Upper lobe of left lung (tissue), 6 donors: ENCODE results near the gene ATP5ME. TPM values are rescaled to one million over a fixed set of nuclear protein-coding genes. Genes with fewer than 3 reads are reported as not detected.

Source experiments
- ATAC-seq, 2 donors: fragments of 200-7000 bp; cut with Tn5 transposase; one replicate each; pipeline ENCODE4 v1.9.1; 2022; ENCODE audit warnings: mild to moderate bottlenecking in 2 of 2, moderate library complexity in 2 of 2; ENCODE audit not compliant: low FRiP score in 2 of 2
- DNase-seq, 2 donors: peaks; one replicate each; pipeline ENCODE4 v3.0.0-alpha.2; 2019 to 2020
- H3K27ac ChIP-seq, 4 donors: fragments of 200-600 bp; sonication (generic); one replicate each; pipeline ENCODE4 v1.5.1; 2016 to 2019
- H3K27me3 ChIP-seq, 4 donors: fragments of 200-600 bp; sonication (generic); one replicate each; pipeline ENCODE4 v1.5.1; 2017 to 2019
- H3K36me3 ChIP-seq, 4 donors: fragments of 200-600 bp; sonication (generic); one replicate each; pipeline ENCODE4 v1.5.1; 2016 to 2019
- H3K4me1 ChIP-seq, 4 donors: fragments of 200-600 bp; sonication (generic); one replicate each; pipeline ENCODE4 v1.5.1; 2018 to 2019
- H3K4me3 ChIP-seq, 4 donors: fragments of 200-600 bp; sonication (generic); one replicate each; pipeline ENCODE4 v1.5.1; 2017 to 2019; ENCODE audit warnings: mild to moderate bottlenecking in 2 of 4, moderate library complexity in 1 of 4
- H3K9me3 ChIP-seq, 4 donors: fragments of 200-600 bp; sonication (generic); one replicate each; pipeline ENCODE4 v1.5.1; 2018 to 2019
- EP300 ChIP-seq, 4 donors: sonication (generic); formaldehyde crosslinking; IDR thresholded peaks; one replicate each; pipeline ENCODE4 v1.5.1; 2017; ENCODE audit warnings: antibody characterized with exemption in 4 of 4, control low read depth in 2 of 4
- POLR2A ChIP-seq, 4 donors: fragments of 450-650 bp; IDR thresholded peaks; one replicate each; pipeline ENCODE4 v1.5.1; 2016 to 2017; ENCODE audit warnings: antibody characterized with exemption in 4 of 4, mild to moderate bottlenecking in 2 of 4
- POLR2AphosphoS5 ChIP-seq, 2 donors: sonication (generic); formaldehyde crosslinking; IDR thresholded peaks; one replicate each; pipeline ENCODE4 v1.5.1; 2017; ENCODE audit warnings: antibody characterized with exemption in 2 of 2
- WGBS, 2 donors: methylation state at CpG; one replicate each; pipeline ENCODE4 v1.1.5; 2017 to 2018; 5-methylcytosine and 5-hydroxymethylcytosine counted together
- total RNA-seq, 6 donors: library from RNA; depleted of rRNA in 4 of 6; stranded (reverse); fragments of >200 nt in 4 of 6; gene quantifications; one replicate each; pipeline versions ENCODE4 v1.1.0 to v1.2.1, GENCODE V29; 2016 to 2021
- TF ChIP-seq, protein P1 (sequence below), 6 experiments: fragments of 450-650 bp in 4 of 6; fragments of 200-600 bp in 2 of 6; sonication (generic) in 2 of 6; IDR thresholded peaks; one replicate each; pipeline ENCODE4 v1.5.1; 2016 to 2019; ENCODE audit warnings: antibody characterized with exemption in 6 of 6
- donor health status: DM: no; HTN: no; CAD: no; lungs with moderate emphysema.
- donor health status: DM: no; HTN: yes; CAD: no; lungs with severe emphysema.

Gene ATP5ME
- total RNA-seq, 6 donors from 2014 or later = 22.6 to 216 (median 106) TPM

DNA sequence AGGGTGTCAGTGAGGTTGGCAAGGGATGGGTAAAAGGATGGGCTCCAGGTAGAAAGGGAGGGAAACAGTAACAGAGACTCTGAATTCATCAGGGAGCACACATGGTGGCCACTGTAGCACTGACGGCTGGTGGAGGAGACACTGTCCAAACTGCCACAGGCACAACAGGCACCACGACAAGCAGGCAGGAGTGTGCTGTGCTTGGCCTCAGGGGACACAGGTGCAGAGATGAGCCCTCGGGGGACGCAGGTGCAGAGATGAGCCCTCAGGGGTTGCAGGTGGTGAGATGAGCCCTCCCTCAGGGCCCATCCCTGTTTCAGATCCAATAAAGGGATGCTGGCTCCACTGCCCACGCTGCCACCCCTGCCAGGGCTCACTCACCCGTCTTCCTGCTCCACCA is 41.1 kb downstream of the ATP5ME start:
- no peak overlapping the region for H3K4me3 ChIP-seq
- ATAC-seq (no peak), DNase-seq (no peak)
- no peaks in the 10 kb centered on the region for H3K36me3 ChIP-seq
- H3K9me3 ChIP-seq = no peaks in the 10 kb centered on the region
- 83 to 96% methylated on average over 6 of the region's 6 CpGs for WGBS, 2 donors
- no peak overlapping the region for H3K27ac ChIP-seq
- TF ChIP-seq EP300 (IDR thresholded peaks at IDR 0.05) = no peak
- H3K27me3 ChIP-seq = no peaks in the 10 kb centered on the region
- no peaks in the 10 kb centered on the region for H3K4me1 ChIP-seq

DNA sequence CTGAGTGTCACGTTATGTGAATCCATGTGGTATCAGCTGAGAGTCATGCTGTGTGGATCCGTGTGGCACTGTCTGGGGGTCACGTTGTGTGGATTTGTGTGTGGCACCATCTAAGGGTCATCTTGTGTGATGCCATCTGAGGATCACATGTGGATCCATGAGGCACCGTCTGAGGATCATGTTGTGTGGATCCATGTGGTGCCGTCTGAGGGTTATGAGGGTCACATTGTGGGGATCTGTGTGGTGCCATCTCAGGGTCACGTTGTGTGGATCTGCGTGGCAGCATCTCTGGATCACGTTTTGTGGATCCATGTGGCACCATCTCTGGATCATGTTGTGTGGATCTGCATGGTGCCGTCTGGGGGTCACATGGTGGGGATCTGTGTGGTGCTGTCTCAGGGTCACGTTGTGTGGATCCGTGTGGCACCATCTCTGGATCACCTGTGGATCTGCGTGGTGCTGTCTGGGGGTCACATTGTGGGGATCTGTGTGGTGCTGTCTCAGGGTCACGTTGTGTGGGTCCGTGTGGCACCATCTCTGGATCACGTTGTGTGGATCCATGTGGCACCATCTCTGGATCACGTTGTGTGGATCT is 41.8 kb downstream of the ATP5ME start:
- no peak overlapping the region for H3K27ac ChIP-seq
- H3K27me3 ChIP-seq = no peaks in the 10 kb centered on the region
- ATAC-seq (no peak), DNase-seq (no peak)
- no peaks in the 10 kb centered on the region for H3K4me1 ChIP-seq
- WGBS, 2 donors = 79 to 87% methylated on average over 11 to 16 of the region's 16 CpGs
- no peaks in the 10 kb centered on the region for H3K36me3 ChIP-seq
- H3K4me3 ChIP-seq = no peak overlapping the region
- H3K9me3 ChIP-seq = no peaks in the 10 kb centered on the region
- TF ChIP-seq EP300 (IDR thresholded peaks at IDR 0.05) (no peak), POLR2A (IDR thresholded peaks at IDR 0.05) (no peak), POLR2AphosphoS5 (IDR thresholded peaks at IDR 0.05) (no peak)
- TF ChIP-seq, protein P1, sequence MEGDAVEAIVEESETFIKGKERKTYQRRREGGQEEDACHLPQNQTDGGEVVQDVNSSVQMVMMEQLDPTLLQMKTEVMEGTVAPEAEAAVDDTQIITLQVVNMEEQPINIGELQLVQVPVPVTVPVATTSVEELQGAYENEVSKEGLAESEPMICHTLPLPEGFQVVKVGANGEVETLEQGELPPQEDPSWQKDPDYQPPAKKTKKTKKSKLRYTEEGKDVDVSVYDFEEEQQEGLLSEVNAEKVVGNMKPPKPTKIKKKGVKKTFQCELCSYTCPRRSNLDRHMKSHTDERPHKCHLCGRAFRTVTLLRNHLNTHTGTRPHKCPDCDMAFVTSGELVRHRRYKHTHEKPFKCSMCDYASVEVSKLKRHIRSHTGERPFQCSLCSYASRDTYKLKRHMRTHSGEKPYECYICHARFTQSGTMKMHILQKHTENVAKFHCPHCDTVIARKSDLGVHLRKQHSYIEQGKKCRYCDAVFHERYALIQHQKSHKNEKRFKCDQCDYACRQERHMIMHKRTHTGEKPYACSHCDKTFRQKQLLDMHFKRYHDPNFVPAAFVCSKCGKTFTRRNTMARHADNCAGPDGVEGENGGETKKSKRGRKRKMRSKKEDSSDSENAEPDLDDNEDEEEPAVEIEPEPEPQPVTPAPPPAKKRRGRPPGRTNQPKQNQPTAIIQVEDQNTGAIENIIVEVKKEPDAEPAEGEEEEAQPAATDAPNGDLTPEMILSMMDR (IDR thresholded peaks at IDR 0.05) = no peak

DNA sequence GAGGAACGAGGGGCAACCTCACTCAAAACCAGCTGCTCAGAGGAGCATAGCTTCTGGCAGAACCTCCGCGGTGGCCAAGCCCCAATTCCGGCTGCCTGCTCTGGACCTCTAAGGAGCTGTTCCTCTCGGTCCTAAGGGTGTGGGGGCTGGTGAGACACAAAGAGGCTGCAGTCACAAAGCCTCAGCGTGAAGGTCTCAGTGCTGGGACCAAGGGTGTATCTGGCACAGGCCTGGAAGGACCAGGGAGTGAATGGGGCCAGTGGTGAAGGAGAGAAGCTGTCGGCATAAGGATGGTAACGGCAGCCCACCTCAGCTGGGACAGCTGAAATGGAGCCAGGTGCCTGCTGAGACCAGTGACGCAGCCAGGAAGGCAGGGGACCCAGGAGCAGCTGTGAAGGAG is 43.4 kb downstream of the ATP5ME start:
- H3K4me1 ChIP-seq = no peaks in the 10 kb centered on the region
- no peaks in the 10 kb centered on the region for H3K36me3 ChIP-seq
- TF ChIP-seq, protein P1 (IDR thresholded peaks at IDR 0.05) = no peak
- TF ChIP-seq EP300 (IDR thresholded peaks at IDR 0.05) = no peak
- no peak for TF ChIP-seq POLR2A (IDR thresholded peaks at IDR 0.05)
- no peak for TF ChIP-seq POLR2AphosphoS5 (IDR thresholded peaks at IDR 0.05)
- no peak for DNase-seq
- 72 to 77% methylated on average over 9 of the region's 9 CpGs for WGBS, 2 donors
- ATAC-seq = no peak
- H3K4me3 ChIP-seq = no peak overlapping the region
- H3K9me3 ChIP-seq = no peaks in the 10 kb centered on the region
- no peak overlapping the region for H3K27ac ChIP-seq
- H3K27me3 ChIP-seq = no peaks in the 10 kb centered on the region

DNA sequence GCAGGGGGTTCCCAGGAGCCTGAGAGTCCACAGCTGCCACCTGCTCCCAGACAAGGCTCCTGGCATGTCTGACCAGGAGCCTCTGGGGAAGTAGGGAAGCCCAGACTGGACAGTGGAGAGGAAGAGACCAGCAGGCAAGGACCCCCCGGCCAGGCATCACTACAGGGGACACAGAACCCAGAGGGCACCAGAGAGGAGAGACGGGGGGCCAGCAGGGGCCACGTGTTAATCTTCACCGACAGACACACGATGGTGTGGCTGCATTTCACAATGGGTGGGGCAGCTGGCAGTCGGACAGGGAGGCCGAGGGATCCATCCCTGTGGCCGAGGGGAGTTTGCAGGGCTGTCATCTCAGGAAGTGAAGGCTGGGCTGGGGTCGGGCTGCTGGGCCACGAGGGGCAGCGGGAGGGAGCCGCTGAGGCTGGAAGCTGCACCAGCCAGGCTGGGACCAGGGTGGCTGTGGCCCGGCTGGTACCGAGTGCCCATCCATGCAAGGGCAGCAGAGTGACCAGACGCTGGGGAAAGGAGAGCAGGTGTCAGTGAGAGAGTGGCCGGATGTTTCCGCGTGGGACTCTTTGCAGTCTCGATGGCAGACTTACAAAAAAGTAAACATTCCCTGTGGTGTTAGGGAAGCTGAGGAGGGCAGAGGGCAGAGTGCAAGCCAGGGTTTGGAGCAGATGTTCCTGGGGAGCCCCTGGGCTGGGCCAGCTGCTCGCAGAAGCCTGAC is 44.0 kb downstream of the ATP5ME start:
- Histone ChIP-seq H3K4me3 (no peak overlapping the region), H3K27ac (no peak overlapping the region), H3K36me3 (no peaks in the 10 kb centered on the region), H3K4me1 (no peaks in the 10 kb centered on the region), H3K9me3 (no peaks in the 10 kb centered on the region), H3K27me3 (no peaks in the 10 kb centered on the region)
- WGBS, 2 donors = 55 to 63% methylated on average over 20 of the region's 20 CpGs
- ATAC-seq (no peak), DNase-seq (peak in 1 of 2 donors; percentile 67)
- TF ChIP-seq, protein P1 (IDR thresholded peaks at IDR 0.05) = no peak
- TF ChIP-seq EP300 (IDR thresholded peaks at IDR 0.05) (no peak), POLR2A (IDR thresholded peaks at IDR 0.05) (no peak), POLR2AphosphoS5 (IDR thresholded peaks at IDR 0.05) (no peak)

DNA sequence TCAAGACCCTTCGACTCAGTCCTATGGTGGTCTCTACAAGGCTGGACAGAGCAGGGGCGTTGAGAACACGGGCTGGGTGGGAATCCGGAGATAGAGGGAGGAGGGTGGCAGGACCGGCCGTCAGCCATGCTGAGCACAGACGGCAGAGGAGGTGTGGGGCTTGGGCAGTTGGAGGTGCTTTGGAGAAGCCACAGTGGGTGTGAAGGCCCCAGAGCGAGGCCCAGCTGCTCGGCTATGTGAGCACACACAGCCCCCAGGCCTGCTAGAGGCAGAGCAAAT is 44.5 kb downstream of the ATP5ME start:
- WGBS, 2 donors = 86 to 89% methylated on average over 8 to 9 of the region's 9 CpGs
- Histone ChIP-seq H3K4me1 (no peaks in the 10 kb centered on the region), H3K9me3 (no peaks in the 10 kb centered on the region), H3K27ac (no peak overlapping the region), H3K36me3 (no peaks in the 10 kb centered on the region), H3K27me3 (no peaks in the 10 kb centered on the region), H3K4me3 (no peak overlapping the region)
- ATAC-seq (no peak), DNase-seq (peak; percentile 12 to 39)
- no peak for TF ChIP-seq POLR2A (IDR thresholded peaks at IDR 0.05)
- TF ChIP-seq POLR2AphosphoS5 (IDR thresholded peaks at IDR 0.05) = no peak
- TF ChIP-seq, protein P1 (IDR thresholded peaks at IDR 0.05) = no peak
- TF ChIP-seq EP300 (IDR thresholded peaks at IDR 0.05) = no peak
